CMK (cell line): ENCODE data around the gene AGXT.

ENCODE experiments used
- DNase-seq: peaks from one replicate; pipeline ENCODE4 v3.0.0-alpha.2; 2010; ENCODE audit warnings: low read depth

AGXT gene

GRCh38 chr2:240929364-240930095 is 60.9 kb downstream of the AGXT start:
- DNase-seq: no peak
